HCT116 (cell line): Measurements from ENCODE around the gene CIAO1. TPM values are rescaled to one million over a fixed set of nuclear protein-coding genes. Genes with fewer than 3 reads are reported as not detected.

ENCODE experiments used
- ATAC-seq: fragments of 200-7000 bp; cut with Tn5 transposase; 2 replicates; pipeline ENCODE4 v1.9.1; 2020; ENCODE audit warnings: mild to moderate bottlenecking, moderate library complexity
- BruUV-seq: library from RNA; stranded (reverse); fragments of 400-500 nt; replicated peaks from 2 replicates; lab custom pipeline; 2021; lab: Mats Ljungman, UMichigan
- CTCF ChIA-PET: fragments of 300-600 bp; sonication (Branson Sonifier 250); formaldehyde crosslinking; loops from one replicate; lab custom pipeline; 2021; ENCODE audit warnings: antibody characterized with exemption; lab: Charles Lee
- POLR2A ChIA-PET: fragments of 300-600, 350-600 bp; sonication (Branson Sonifier 250); formaldehyde crosslinking; loops from one replicate; lab custom pipeline; 2021; ENCODE audit warnings: antibody characterized with exemption; lab: Charles Lee
- RAD21 ChIA-PET, 2 experiments: fragments of 300-600 bp; sonication (Branson Sonifier 250); formaldehyde crosslinking; loops; one replicate each; lab custom pipeline; 2023; ENCODE audit warnings: low total read pairs in 2 of 2; ENCODE audit not compliant: uncharacterized antibody in 2 of 2, unreplicated experiment in 2 of 2, low non-redundant PET in 1 of 2; lab: Charles Lee
- DNase-seq: peaks from one replicate; pipeline ENCODE4 v3.0.0-alpha.2; 2010; ENCODE audit warnings: low read depth, low spot score
- H2AFZ ChIP-seq: fragments of 200-600 bp; shearing (Covaris generic), sonication (generic); 2 replicates; pipeline ENCODE4 v1.6.1; 2017; ENCODE audit warnings: low read depth, mixed run types, mixed read lengths, antibody characterized with exemption, low read length; ENCODE audit not compliant: poor library complexity, severe bottlenecking
- H3K27ac ChIP-seq: 2 replicates; pipeline ENCODE4 v1.5.1; 2012; ENCODE audit warnings: low read depth, low read length
- H3K27me3 ChIP-seq: fragments of 200-600 bp; sonication (generic); 2 replicates; pipeline ENCODE4 v1.6.1; 2016; ENCODE audit warnings: mixed run types, low read length, mixed read lengths; ENCODE audit not compliant: insufficient read depth
- H3K36me3 ChIP-seq, 2 experiments: fragments of 200-500 bp in 1 of 2; fragments of 200-600 bp in 1 of 2; sonication (Bioruptor generic) in 1 of 2; sonication (generic) in 1 of 2; 2 replicates each; pipeline versions ENCODE4 v1.5.1 to v1.6.1; 2014 to 2016; ENCODE audit warnings: low read length in 2 of 2, inconsistent platforms in 1 of 2, mixed read lengths in 1 of 2, mixed run types in 1 of 2; ENCODE audit not compliant: insufficient read depth in 2 of 2, control insufficient read depth in 1 of 2
- H3K4me1 ChIP-seq, 2 experiments: fragments of 200-600 bp in 1 of 2; sonication (generic) in 1 of 2; 2 replicates each; pipeline versions ENCODE4 v1.5.1 to v1.6.1; 2012 to 2017; ENCODE audit warnings: low read length in 2 of 2, inconsistent platforms in 1 of 2, mild to moderate bottlenecking in 1 of 2, mixed read lengths in 1 of 2, mixed run types in 1 of 2, moderate library complexity in 1 of 2; ENCODE audit not compliant: insufficient read depth in 2 of 2, control insufficient read depth in 1 of 2
- H3K4me2 ChIP-seq: fragments of 200-600 bp; sonication (generic); 2 replicates; pipeline ENCODE4 v1.6.1; 2017; ENCODE audit warnings: mixed run types, low read length, mixed read lengths
- H3K4me3 ChIP-seq, 2 experiments: fragments of 200-600 bp in 1 of 2; sonication (generic) in 1 of 2; replicated peaks in 1 of 2; 2 replicates each; pipeline ENCODE4 v1.5.1; 2011 to 2016; ENCODE audit warnings: low read length in 2 of 2, control low read depth in 1 of 2, low read depth in 1 of 2, mild to moderate bottlenecking in 1 of 2, mixed read lengths in 1 of 2, mixed run types in 1 of 2
- H3K79me2 ChIP-seq: fragments of 200-600 bp; sonication (generic); 2 replicates; pipeline ENCODE4 v1.6.1; 2017; ENCODE audit warnings: mild to moderate bottlenecking, mixed run types, low read length, moderate library complexity, mixed read lengths; ENCODE audit not compliant: insufficient read depth
- H3K9ac ChIP-seq: fragments of 200-600 bp; sonication (generic); 2 replicates; pipeline ENCODE4 v1.6.1; 2016; ENCODE audit warnings: low read length, mixed read lengths
- H3K9me2 ChIP-seq: fragments of 200-600 bp; sonication (generic), shearing (Covaris generic); 2 replicates; pipeline ENCODE4 v1.6.1; 2017; ENCODE audit warnings: mixed run types, mild to moderate bottlenecking, moderate library complexity; ENCODE audit not compliant: insufficient read depth
- H3K9me3 ChIP-seq, 2 experiments: fragments of 200-500 bp in 1 of 2; fragments of 200-600 bp in 1 of 2; sonication (Bioruptor generic) in 1 of 2; sonication (generic) in 1 of 2; 2 replicates each; pipeline ENCODE4 v1.6.1; 2014 to 2017; ENCODE audit warnings: low read length in 2 of 2, mixed read lengths in 2 of 2, inconsistent platforms in 1 of 2, low read depth in 1 of 2, mild to moderate bottlenecking in 1 of 2, mixed run types in 1 of 2, moderate library complexity in 1 of 2; ENCODE audit not compliant: control insufficient read depth in 1 of 2, insufficient read depth in 1 of 2
- H4K20me1 ChIP-seq: fragments of 200-600 bp; sonication (generic), shearing (Covaris generic); 2 replicates; pipeline ENCODE4 v1.6.1; 2017; ENCODE audit warnings: mixed run types, mild to moderate bottlenecking, moderate library complexity; ENCODE audit not compliant: insufficient read depth
- ATF3 ChIP-seq: IDR thresholded peaks from 2 replicates; pipeline ENCODE4 v1.6.1; 2012
- CBX3 ChIP-seq: IDR thresholded peaks from 2 replicates; pipeline ENCODE4 v1.6.1; 2012; ENCODE audit warnings: low read depth
- CEBPB ChIP-seq: IDR thresholded peaks from 2 replicates; pipeline ENCODE4 v1.6.1; 2012; ENCODE audit warnings: low read depth
- EGR1 ChIP-seq: IDR thresholded peaks from 2 replicates; pipeline ENCODE4 v1.6.1; 2012; ENCODE audit warnings: low read depth
- EZH2 ChIP-seq: fragments of 200-600 bp; sonication (generic); IDR thresholded peaks from 2 replicates; pipeline ENCODE4 v1.6.1; 2017; ENCODE audit warnings: antibody characterized with exemption, mixed run types
- EZH2phosphoT487 ChIP-seq: fragments of 200-600 bp; IDR thresholded peaks from 2 replicates; pipeline ENCODE4 v1.6.1; 2018; ENCODE audit warnings: antibody characterized with exemption, borderline replicate concordance
- FOSL1 ChIP-seq: IDR thresholded peaks from 2 replicates; pipeline ENCODE4 v1.6.1; 2012; ENCODE audit warnings: low read depth
- JUND ChIP-seq: IDR thresholded peaks from 2 replicates; pipeline ENCODE4 v1.6.1; 2012
- MAX ChIP-seq: IDR thresholded peaks from 2 replicates; pipeline ENCODE4 v1.6.1; 2012
- POLR2AphosphoS5 ChIP-seq: IDR thresholded peaks from 2 replicates; pipeline ENCODE4 v1.6.1; 2011; ENCODE audit warnings: mild to moderate bottlenecking, low read depth, low read length, moderate library complexity
- RAD21 ChIP-seq: IDR thresholded peaks from 2 replicates; pipeline ENCODE4 v1.6.1; 2012; ENCODE audit warnings: low read depth, mild to moderate bottlenecking
- SP1 ChIP-seq: IDR thresholded peaks from 2 replicates; pipeline ENCODE4 v1.6.1; 2012; ENCODE audit warnings: low read depth
- TCF7L2 ChIP-seq: IDR thresholded peaks from 2 replicates; pipeline ENCODE4 v1.7.0; 2011; ENCODE audit warnings: borderline replicate concordance, inconsistent platforms; ENCODE audit not compliant: insufficient read depth, insufficient read length; ENCODE audit errors: extremely low read depth
- YY1 ChIP-seq: IDR thresholded peaks from 2 replicates; pipeline ENCODE4 v1.6.1; 2011; ENCODE audit warnings: low read length, low read depth, moderate library complexity, mild to moderate bottlenecking; ENCODE audit not compliant: insufficient replicate concordance; ENCODE audit errors: extremely low read depth
- ZFX ChIP-seq: fragments of 450-650 bp; IDR thresholded peaks from 2 replicates; pipeline ENCODE4 v1.6.1; 2017
- intact Hi-C: fragments of 100-400 bp; cut with micrococcal nuclease; formaldehyde crosslinking; loops from 2 replicates; pipeline ENCODE4 v1.10.0; 2022
- total RNA-seq: library from RNA; stranded (reverse); gene quantifications from one replicate; pipeline ENCODE4 v1.2.1, GENCODE V29; 2021; ENCODE audit not compliant: unreplicated experiment
- TF ChIP-seq, protein P1 (sequence below): IDR thresholded peaks from 2 replicates; pipeline ENCODE4 v1.6.1; 2011; ENCODE audit warnings: mild to moderate bottlenecking, low read length, moderate library complexity; ENCODE audit not compliant: insufficient replicate concordance; ENCODE audit errors: extremely low read depth
- TF ChIP-seq, protein P2 (sequence below), 3 experiments: fragments of 200-600 bp in 1 of 3; sonication (generic) in 1 of 3; IDR thresholded peaks in 2 of 3; conservative IDR thresholded peaks in 1 of 3; 2 replicates each; pipeline ENCODE4 v1.5.1; 2012 to 2017; ENCODE audit warnings: low read depth in 2 of 3, low read length in 2 of 3, antibody characterized with exemption in 1 of 3, borderline replicate concordance in 1 of 3, control low read depth in 1 of 3, mild to moderate bottlenecking in 1 of 3, mixed read lengths in 1 of 3, mixed run types in 1 of 3, moderate library complexity in 1 of 3; ENCODE audit not compliant: insufficient read depth in 1 of 3

Gene CIAO1
- total RNA-seq, 1 experiment from 2014 or later = 76.8 TPM

DNA sequence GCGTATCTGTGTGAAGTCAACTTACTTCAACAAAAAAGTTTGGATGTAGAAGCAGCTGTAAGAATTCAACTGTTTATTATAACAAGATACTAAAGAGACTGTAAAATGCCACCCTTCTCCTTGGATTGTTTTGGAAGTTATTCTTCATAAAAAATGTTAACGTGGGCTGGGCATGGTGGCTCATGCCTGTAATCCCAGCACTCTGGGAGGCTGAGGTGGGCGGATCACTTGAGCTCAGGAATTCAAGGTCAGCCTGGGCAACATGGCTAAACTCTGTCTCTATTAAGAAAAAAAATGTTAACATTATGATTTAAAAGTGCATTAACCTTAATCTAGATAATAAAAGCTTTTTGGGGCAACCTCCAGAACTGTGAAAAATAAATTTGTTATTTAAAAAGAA is 7.7 kb downstream of the CIAO1 start:
- no peak overlapping the region for H3K27ac ChIP-seq
- ChIA-PET RAD21 (no interaction called here), CTCF (no interaction called here), POLR2A (no interaction called here)
- TF ChIP-seq EGR1 (no peak), TCF7L2 (no peak), ZFX (no peak), YY1 (no peak), ATF3 (no peak), EZH2 (no peak), JUND (no peak), CBX3 (no peak), EZH2phosphoT487 (no peak), CEBPB (no peak), SP1 (no peak), POLR2AphosphoS5 (no peak), MAX (no peak), RAD21 (no peak), FOSL1 (no peak)
- TF ChIP-seq, protein P1, sequence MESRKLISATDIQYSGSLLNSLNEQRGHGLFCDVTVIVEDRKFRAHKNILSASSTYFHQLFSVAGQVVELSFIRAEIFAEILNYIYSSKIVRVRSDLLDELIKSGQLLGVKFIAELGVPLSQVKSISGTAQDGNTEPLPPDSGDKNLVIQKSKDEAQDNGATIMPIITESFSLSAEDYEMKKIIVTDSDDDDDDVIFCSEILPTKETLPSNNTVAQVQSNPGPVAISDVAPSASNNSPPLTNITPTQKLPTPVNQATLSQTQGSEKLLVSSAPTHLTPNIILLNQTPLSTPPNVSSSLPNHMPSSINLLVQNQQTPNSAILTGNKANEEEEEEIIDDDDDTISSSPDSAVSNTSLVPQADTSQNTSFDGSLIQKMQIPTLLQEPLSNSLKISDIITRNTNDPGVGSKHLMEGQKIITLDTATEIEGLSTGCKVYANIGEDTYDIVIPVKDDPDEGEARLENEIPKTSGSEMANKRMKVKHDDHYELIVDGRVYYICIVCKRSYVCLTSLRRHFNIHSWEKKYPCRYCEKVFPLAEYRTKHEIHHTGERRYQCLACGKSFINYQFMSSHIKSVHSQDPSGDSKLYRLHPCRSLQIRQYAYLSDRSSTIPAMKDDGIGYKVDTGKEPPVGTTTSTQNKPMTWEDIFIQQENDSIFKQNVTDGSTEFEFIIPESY = no peak
- TF ChIP-seq, protein P2, sequence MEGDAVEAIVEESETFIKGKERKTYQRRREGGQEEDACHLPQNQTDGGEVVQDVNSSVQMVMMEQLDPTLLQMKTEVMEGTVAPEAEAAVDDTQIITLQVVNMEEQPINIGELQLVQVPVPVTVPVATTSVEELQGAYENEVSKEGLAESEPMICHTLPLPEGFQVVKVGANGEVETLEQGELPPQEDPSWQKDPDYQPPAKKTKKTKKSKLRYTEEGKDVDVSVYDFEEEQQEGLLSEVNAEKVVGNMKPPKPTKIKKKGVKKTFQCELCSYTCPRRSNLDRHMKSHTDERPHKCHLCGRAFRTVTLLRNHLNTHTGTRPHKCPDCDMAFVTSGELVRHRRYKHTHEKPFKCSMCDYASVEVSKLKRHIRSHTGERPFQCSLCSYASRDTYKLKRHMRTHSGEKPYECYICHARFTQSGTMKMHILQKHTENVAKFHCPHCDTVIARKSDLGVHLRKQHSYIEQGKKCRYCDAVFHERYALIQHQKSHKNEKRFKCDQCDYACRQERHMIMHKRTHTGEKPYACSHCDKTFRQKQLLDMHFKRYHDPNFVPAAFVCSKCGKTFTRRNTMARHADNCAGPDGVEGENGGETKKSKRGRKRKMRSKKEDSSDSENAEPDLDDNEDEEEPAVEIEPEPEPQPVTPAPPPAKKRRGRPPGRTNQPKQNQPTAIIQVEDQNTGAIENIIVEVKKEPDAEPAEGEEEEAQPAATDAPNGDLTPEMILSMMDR (IDR thresholded peaks at IDR 0.05 in 2 of 3, conservative IDR thresholded peaks at IDR 0.05 in 1 of 3; ENCODE audit: borderline replicate concordance in 1 of 3, insufficient read depth in 1 of 3, low read depth in 2 of 3, low read length in 2 of 3) = no peak
- H2AFZ ChIP-seq = no peak overlapping the region
- H3K27me3 ChIP-seq = no peaks in the 10 kb centered on the region
- no peaks in the 10 kb centered on the region for H3K9me2 ChIP-seq
- DNase-seq (no peak), ATAC-seq (no peak)
- peaks cover 9% of the 10 kb centered on the region; the same call in 1 of the 2 replicates for H3K79me2 ChIP-seq
- BruUV-seq = no TSS peak
- H3K36me3 ChIP-seq = peaks cover 54% of the 10 kb centered on the region in 2 experiments
- H3K9ac ChIP-seq = no peak overlapping the region
- no peak overlapping the region for H3K4me2 ChIP-seq
- H3K4me1 ChIP-seq = peaks cover 0 to 5% of the 10 kb centered on the region in 2 experiments; a peak in 1 of 4 replicates
- no peak overlapping the region for H3K4me3 ChIP-seq
- no peaks in the 10 kb centered on the region for H4K20me1 ChIP-seq
- intact Hi-C loops = loop anchor here (5.0 kb wide), 1 partner anchor 234 kb away; the partner anchor contains the start of gene NEURL3
- H3K9me3 ChIP-seq = no peaks in the 10 kb centered on the region
